Spleen (tissue), 11 donors: ENCODE results near the gene LMF1. TPM values are rescaled to one million over a fixed set of nuclear protein-coding genes. Genes with fewer than 3 reads are reported as not detected.

Experiments used
- DNase-seq: peaks from one replicate; pipeline ENCODE4 v3.0.0-alpha.2; 2020
- H3K27ac ChIP-seq, 8 donors: fragments of 200-600 bp; sonication (generic) in 7 of 8; 1 replicate in 4 of 8; 2 replicates in 4 of 8; pipeline versions ENCODE4 v1.5.0 to v1.8.0; 2016 to 2021; ENCODE audit warnings: inconsistent platforms in 4 of 8, mild to moderate bottlenecking in 4 of 8, moderate library complexity in 1 of 8
- H3K27me3 ChIP-seq, 7 donors: fragments of 200-600 bp; sonication (generic) in 6 of 7; replicated peaks in 1 of 7; 1 replicate in 4 of 7; 2 replicates in 3 of 7; pipeline versions ENCODE4 v1.5.0 to v1.8.0; 2016 to 2021; ENCODE audit warnings: inconsistent platforms in 3 of 7, mild to moderate bottlenecking in 1 of 7
- H3K36me3 ChIP-seq, 6 donors: fragments of 200-600 bp; sonication (generic) in 5 of 6; 1 replicate in 4 of 6; 2 replicates in 2 of 6; pipeline versions ENCODE4 v1.5.0 to v1.8.0; 2016 to 2021; ENCODE audit warnings: inconsistent platforms in 2 of 6
- H3K4me1 ChIP-seq, 6 donors: fragments of 200-600 bp; sonication (generic) in 5 of 6; 1 replicate in 3 of 6; 2 replicates in 3 of 6; pipeline versions ENCODE4 v1.5.0 to v1.8.0; 2016 to 2021; ENCODE audit warnings: inconsistent platforms in 3 of 6
- H3K4me3 ChIP-seq, 8 donors: fragments of 200-600 bp; sonication (generic) in 7 of 8; 1 replicate in 4 of 8; 2 replicates in 4 of 8; pipeline versions ENCODE4 v1.5.0 to v1.8.0; 2016 to 2021; ENCODE audit warnings: inconsistent platforms in 4 of 8, mild to moderate bottlenecking in 4 of 8, moderate library complexity in 2 of 8
- H3K9me3 ChIP-seq, 8 donors: fragments of 200-600 bp; sonication (generic) in 7 of 8; 1 replicate in 4 of 8; 2 replicates in 4 of 8; pipeline versions ENCODE4 v1.5.0 to v1.8.0; 2016 to 2021; ENCODE audit warnings: inconsistent platforms in 4 of 8
- CTCF ChIP-seq, 11 experiments: fragments of 200-600 bp in 7 of 11; fragments of 450-650 bp in 4 of 11; sonication (generic) in 4 of 11; IDR thresholded peaks in 8 of 11; conservative IDR thresholded peaks in 3 of 11; 1 replicate in 7 of 11; 2 replicates in 4 of 11; pipeline versions ENCODE4 v1.4.0 to v1.8.0; 2016 to 2021; ENCODE audit warnings: antibody characterized with exemption in 11 of 11, inconsistent platforms in 4 of 11, mild to moderate bottlenecking in 1 of 11
- POLR2A ChIP-seq, 3 donors: fragments of 450-650 bp; IDR thresholded peaks; one replicate each; pipeline ENCODE4 v1.5.1; 2017; ENCODE audit warnings: antibody characterized with exemption in 3 of 3, mild to moderate bottlenecking in 1 of 3
- POLR2AphosphoS5 ChIP-seq, 3 donors: sonication (generic); formaldehyde crosslinking; IDR thresholded peaks; one replicate each; pipeline ENCODE4 v1.5.1; 2017; ENCODE audit warnings: antibody characterized with exemption in 3 of 3
- WGBS, 5 donors: extraction: QIAGEN DNeasy Blood & Tissue Kit in 3 of 5; methylation state at CpG; one replicate each; pipeline versions ENCODE4 v1.1.5 to v1.1.7; 2013 to 2018; 5-methylcytosine and 5-hydroxymethylcytosine counted together
- intact Hi-C: fragments of 100-400 bp; cut with DNase I; formaldehyde crosslinking; loops from one replicate; pipeline ENCODE4 v1.15.0; 2023; ENCODE audit warnings: low total_unique reads
- polyA plus RNA-seq, 3 donors: library from polyadenylated mRNA; stranded (reverse); fragments of 200-250 nt; gene quantifications; one replicate each; pipeline ENCODE4 v1.2.1, GENCODE V29; 2013
- total RNA-seq, 7 donors: library from RNA; depleted of rRNA in 3 of 7; stranded (reverse); fragments of >200 nt in 3 of 7; fragmentation: NEBNext Ultra II Directional in 4 of 7; extraction: Animal tissue kit (Norgen Biotek cat#: 25700) in 4 of 7; gene quantifications; one replicate each; pipeline versions ENCODE4 v1.1.0 to v1.2.1, GENCODE V29; 2016 to 2021
- donor health status: healthy with polysubstance abuse.
- donor health status: DM: no; HTN: no; CAD: no; lungs with moderate emphysema.
- donor health status: DM: no; HTN: no; CAD: no.
- donor health status: Bipolar disorder and iron deficiency.
- donor health status: healthy.
- donor health status: DM: no; HTN: no; CAD: no.
- donor health status: DM: yes; HTN: yes; CAD: no.

The LMF1 gene
- total and polyA plus RNA-seq, 10 donors: 10.4 to 57.6 (median 32.5) TPM

- Histone ChIP-seq H3K36me3 (peaks cover 0 to 84% (median 26%) of the 10 kb centered on the region in 6 donors), H3K4me1 (peaks cover 0 to 12% (median 3%) of the 10 kb centered on the region in 6 donors), H3K27me3 (no peaks in the 10 kb centered on the region), H3K27ac (no peak overlapping the region), H3K4me3 (no peak overlapping the region), H3K9me3 (no peaks in the 10 kb centered on the region)
- no peak for DNase-seq
- TF ChIP-seq POLR2A (IDR thresholded peaks at IDR 0.05) (no peak), CTCF (IDR thresholded peaks at IDR 0.05 in 8 of 11, conservative IDR thresholded peaks at IDR 0.05 in 3 of 11) (no peak), POLR2AphosphoS5 (IDR thresholded peaks at IDR 0.05) (no peak)
- intact Hi-C loops: no loop called here
- WGBS, 5 donors: 79 to 95% (median 89%) methylated on average over 16 to 23 of the region's 23 CpGs
Measured at GRCh38 chr16:872436-873242, 98.1 kb downstream of the LMF1 start.

- Histone ChIP-seq H3K4me3 (no peak overlapping the region), H3K27ac (no peak overlapping the region), H3K36me3 (peaks cover 0 to 93% (median 30%) of the 10 kb centered on the region in 6 donors), H3K4me1 (peaks cover 0 to 6% (median 0%) of the 10 kb centered on the region in 6 donors), H3K9me3 (no peaks in the 10 kb centered on the region), H3K27me3 (no peaks in the 10 kb centered on the region)
- intact Hi-C loops: no loop called here
- 71 to 91% (median 88%) methylated on average over 27 to 30 of the region's 30 CpGs for WGBS, 5 donors
- no peak for DNase-seq
- TF ChIP-seq CTCF (IDR thresholded peaks at IDR 0.05 in 8 of 11, conservative IDR thresholded peaks at IDR 0.05 in 3 of 11) (no peak), POLR2A (IDR thresholded peaks at IDR 0.05) (no peak), POLR2AphosphoS5 (IDR thresholded peaks at IDR 0.05) (no peak)
Measured at GRCh38 chr16:871562-872345, 99.0 kb downstream of the LMF1 start.

DNA sequence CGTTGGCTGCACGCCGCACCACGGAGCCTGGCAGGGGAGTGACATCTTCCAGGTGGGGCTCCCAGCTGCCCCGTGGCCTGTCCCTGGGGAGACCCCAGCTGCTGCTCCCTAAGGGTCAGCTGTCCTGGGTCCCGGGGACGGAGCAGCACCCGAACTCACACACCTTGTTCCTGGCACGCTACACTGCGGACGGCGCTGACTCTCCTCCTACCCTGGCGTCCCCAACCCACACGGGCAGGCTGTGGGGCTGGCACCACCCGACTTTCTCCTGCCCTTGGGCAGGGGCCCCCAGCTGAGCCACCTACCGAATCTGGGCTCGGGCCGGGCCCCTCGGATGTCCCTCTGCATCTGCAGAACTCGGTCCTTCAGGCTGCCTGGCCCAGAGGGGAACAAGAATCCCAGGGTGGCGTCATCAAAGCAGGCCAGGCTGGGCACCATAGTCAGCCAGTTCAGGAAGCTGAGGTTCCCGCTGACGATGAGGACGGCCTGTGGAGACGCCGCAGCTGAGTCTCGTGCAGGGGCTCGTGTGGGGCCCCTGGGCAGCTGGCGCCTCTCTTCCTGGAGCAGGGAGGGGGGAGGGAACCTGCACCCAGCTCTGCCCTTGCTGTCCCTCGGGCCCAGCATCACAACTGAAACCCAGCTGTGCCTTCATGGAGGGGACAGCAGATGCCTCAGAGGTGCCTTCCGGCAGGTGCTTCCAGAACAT is 99.8 kb downstream of the LMF1 start:
- intact Hi-C loops: no loop called here
- Histone ChIP-seq H3K36me3 (peaks cover 0 to 95% (median 30%) of the 10 kb centered on the region in 6 donors), H3K9me3 (no peaks in the 10 kb centered on the region), H3K4me1 (peaks cover 0 to 6% (median 0%) of the 10 kb centered on the region in 6 donors), H3K27me3 (no peaks in the 10 kb centered on the region), H3K27ac (no peak overlapping the region), H3K4me3 (no peak overlapping the region)
- no peak for TF ChIP-seq CTCF (IDR thresholded peaks at IDR 0.05 in 8 of 11, conservative IDR thresholded peaks at IDR 0.05 in 3 of 11)
- TF ChIP-seq POLR2A (IDR thresholded peaks at IDR 0.05): no peak
- TF ChIP-seq POLR2AphosphoS5 (IDR thresholded peaks at IDR 0.05): no peak
- no peak for DNase-seq
- WGBS, 5 donors: 68 to 90% (median 78%) methylated on average over 9 to 31 of the region's 31 CpGs
